SK-N-SH (cell line): ENCODE data around the gene DCHS2. TPM values are rescaled to one million over a fixed set of nuclear protein-coding genes. Genes with fewer than 3 reads are reported as not detected.

Experiments
- CTCF ChIA-PET: fragments of 300-600, 350-600 bp; formaldehyde crosslinking; extraction: SDS; loops from one replicate; lab custom pipeline; 2021; lab: Yijun Ruan, JAX
- POLR2A ChIA-PET: fragments of 350-600 bp; sonication (Branson Sonifier 250); formaldehyde crosslinking; extraction: SDS; loops from one replicate; lab custom pipeline; 2020; ENCODE audit warnings: antibody characterized with exemption, inconsistent platforms; lab: Yijun Ruan, JAX
- DNase-seq: peaks from one replicate; pipeline ENCODE4 v3.0.0; 2012
- H2AFZ ChIP-seq: fragments of 200-600 bp; sonication (generic); 2 replicates; pipeline ENCODE4 v1.8.1; 2016; ENCODE audit warnings: antibody characterized with exemption, mild to moderate bottlenecking, low read depth
- H3F3A ChIP-seq: fragments of 200-600 bp; sonication (generic); replicated peaks from 2 replicates; pipeline ENCODE3; 2016; ENCODE audit warnings: antibody characterized with exemption, mild to moderate bottlenecking; ENCODE audit not compliant: insufficient read depth
- H3K27ac ChIP-seq, 2 experiments: fragments of 200-500 bp in 1 of 2; fragments of 200-600 bp in 1 of 2; sonication (Bioruptor generic) in 1 of 2; sonication (generic), shearing (Covaris generic) in 1 of 2; 2 replicates each; pipeline versions ENCODE4 v1.5.1 to v1.6.1; 2014 to 2016; ENCODE audit warnings: low read depth in 2 of 2, inconsistent platforms in 1 of 2, low read length in 1 of 2, mild to moderate bottlenecking in 1 of 2, mixed read lengths in 1 of 2
- H3K27me3 ChIP-seq: fragments of 200-600 bp; sonication (generic), shearing (Covaris generic); 2 replicates; pipeline ENCODE4 v1.6.1; 2016; ENCODE audit warnings: mixed run types; ENCODE audit not compliant: insufficient read depth
- H3K36me3 ChIP-seq, 2 experiments: fragments of 200-500 bp in 1 of 2; fragments of 200-600 bp in 1 of 2; sonication (Bioruptor generic) in 1 of 2; sonication (generic) in 1 of 2; replicated peaks in 1 of 2; 2 replicates each; pipeline versions ENCODE3 to v1.5.1; 2014 to 2016; ENCODE audit warnings: low read length in 1 of 2, mild to moderate bottlenecking in 1 of 2; ENCODE audit not compliant: insufficient read depth in 2 of 2, control insufficient read depth in 1 of 2
- H3K4me1 ChIP-seq, 2 experiments: fragments of 200-500 bp in 1 of 2; fragments of 200-600 bp in 1 of 2; sonication (Bioruptor generic) in 1 of 2; sonication (generic), shearing (Covaris generic) in 1 of 2; 2 replicates each; pipeline versions ENCODE4 v1.5.1 to v1.6.1; 2014 to 2016; ENCODE audit warnings: low read depth in 1 of 2, low read length in 1 of 2, mixed run types in 1 of 2; ENCODE audit not compliant: insufficient read depth in 2 of 2, control insufficient read depth in 1 of 2
- H3K4me2 ChIP-seq: fragments of 200-600 bp; sonication (generic), shearing (Covaris generic); 2 replicates; pipeline ENCODE4 v1.6.1; 2017; ENCODE audit warnings: mixed run types
- H3K4me3 ChIP-seq, 2 experiments: fragments of 200-500 bp in 1 of 2; fragments of 200-600 bp in 1 of 2; sonication (Bioruptor generic) in 1 of 2; sonication (generic), shearing (Covaris generic) in 1 of 2; 2 replicates each; pipeline versions ENCODE4 v1.5.1 to v1.8.1; 2014 to 2016; ENCODE audit warnings: low read depth in 2 of 2, inconsistent platforms in 1 of 2, low read length in 1 of 2, mild to moderate bottlenecking in 1 of 2, mixed read lengths in 1 of 2, moderate library complexity in 1 of 2
- H3K79me2 ChIP-seq: fragments of 200-600 bp; sonication (generic); 2 replicates; pipeline ENCODE4 v1.8.1; 2017; ENCODE audit warnings: mild to moderate bottlenecking; ENCODE audit not compliant: insufficient read depth
- H3K9ac ChIP-seq: fragments of 200-600 bp; sonication (generic); 2 replicates; pipeline ENCODE4 v1.6.1; 2017; ENCODE audit warnings: mixed run types
- H3K9me2 ChIP-seq: fragments of 200-600 bp; sonication (generic); 2 replicates; pipeline ENCODE4 v1.6.1; 2017; ENCODE audit warnings: mixed run types
- H3K9me3 ChIP-seq: fragments of 200-600 bp; sonication (generic); 2 replicates; pipeline ENCODE4 v1.6.1; 2017; ENCODE audit warnings: mixed run types, mild to moderate bottlenecking, moderate library complexity
- H4K20me1 ChIP-seq: fragments of 200-600 bp; sonication (generic); 2 replicates; pipeline ENCODE4 v1.6.1; 2017; ENCODE audit warnings: mild to moderate bottlenecking, mixed run types; ENCODE audit not compliant: insufficient read depth
- ELF1 ChIP-seq: IDR thresholded peaks from 2 replicates; pipeline ENCODE4 v1.4.0; 2012
- EZH2phosphoT487 ChIP-seq: fragments of 200-600 bp; sonication (generic); IDR thresholded peaks from 2 replicates; pipeline ENCODE4 v1.6.1; 2017; ENCODE audit warnings: low read depth, mixed run types, mild to moderate bottlenecking, antibody characterized with exemption, moderate library complexity, borderline replicate concordance
- FOXM1 ChIP-seq: IDR thresholded peaks from 2 replicates; pipeline ENCODE4 v1.4.0; 2012; ENCODE audit warnings: low read depth, mild to moderate bottlenecking
- MAX ChIP-seq: IDR thresholded peaks from 2 replicates; pipeline ENCODE4 v1.4.0; 2012; ENCODE audit warnings: low read depth
- MEF2A ChIP-seq: IDR thresholded peaks from 2 replicates; pipeline ENCODE4 v1.4.0; 2012; ENCODE audit warnings: low read depth, borderline replicate concordance
- MXI1 ChIP-seq: IDR thresholded peaks from 2 replicates; pipeline ENCODE4 v1.6.1; 2012; ENCODE audit warnings: mild to moderate bottlenecking, low read depth, low read length, improper control_type of control experiment
- NRF1 ChIP-seq: IDR thresholded peaks from 2 replicates; pipeline ENCODE4 v1.6.1; 2012; ENCODE audit warnings: low read depth, mild to moderate bottlenecking, low read length
- PBX3 ChIP-seq: IDR thresholded peaks from 2 replicates; pipeline ENCODE4; 2012
- POLR2AphosphoS5 ChIP-seq: IDR thresholded peaks from 2 replicates; pipeline ENCODE4 v1.6.1; 2012; ENCODE audit warnings: low read depth, low read length
- REST ChIP-seq: IDR thresholded peaks from 2 replicates; pipeline ENCODE4 v1.6.1; 2012; ENCODE audit warnings: mild to moderate bottlenecking, low read depth, low read length, moderate library complexity
- SMC3 ChIP-seq: IDR thresholded peaks from 2 replicates; pipeline ENCODE4 v1.6.1; 2012; ENCODE audit warnings: low read depth, low read length, improper control_type of control experiment
- TEAD4 ChIP-seq: IDR thresholded peaks from 2 replicates; pipeline ENCODE4 v1.4.0; 2012; ENCODE audit warnings: mild to moderate bottlenecking, borderline replicate concordance; ENCODE audit not compliant: insufficient read depth
- USF2 ChIP-seq: fragments of 150-350 bp; IDR thresholded peaks from 2 replicates; pipeline ENCODE4 v1.6.1; 2017; ENCODE audit warnings: antibody characterized with exemption, low read length, low read depth, borderline replicate concordance
- YY1 ChIP-seq: IDR thresholded peaks from 2 replicates; pipeline ENCODE4 v1.4.0; 2012; ENCODE audit warnings: low read depth, mild to moderate bottlenecking
- WGBS: methylation state at CpG from one replicate; pipeline ENCODE4 v1.1.6; 2017; ENCODE audit warnings: low lambda C conversion rate; 5-methylcytosine and 5-hydroxymethylcytosine counted together
- polyA plus RNA-seq, 3 experiments: library from polyadenylated mRNA; depleted of rRNA; stranded (reverse); fragments of >200 nt; gene quantifications; 2 replicates each; pipeline ENCODE4 v1.2.3, GENCODE V29; 2012

DCHS2 gene
- polyA plus RNA-seq, 1 of the 3 experiments (the other 2 are of a cell fraction): not detected

- TF ChIP-seq REST: no peak
Measured at GRCh38 chr4:154277172-154277571, 214.4 kb downstream of the DCHS2 start (continued).

DNA sequence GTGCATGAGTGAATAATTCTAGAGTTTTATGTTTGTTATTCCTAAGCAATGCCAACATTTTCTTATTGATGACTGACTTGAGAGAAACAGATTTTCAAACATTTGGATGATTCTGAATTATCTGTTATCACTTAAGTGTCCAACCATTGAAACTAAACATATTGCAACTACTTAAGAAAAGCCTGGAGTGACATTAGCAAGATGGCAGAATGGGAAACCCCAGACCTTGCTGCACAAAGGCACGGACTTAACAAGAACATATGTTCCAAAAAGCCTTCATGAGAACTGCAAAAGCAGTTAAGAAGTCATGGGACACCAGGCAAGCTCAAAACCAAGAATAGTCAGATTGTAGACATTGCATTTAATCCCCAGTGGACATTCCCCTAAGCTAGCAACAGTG lies 215.1 kb downstream of the DCHS2 start:
- TF ChIP-seq REST (no peak), SMC3 (no peak), TEAD4 (no peak), ELF1 (no peak), PBX3 (no peak), USF2 (no peak), NRF1 (no peak), YY1 (no peak), MAX (no peak), POLR2AphosphoS5 (no peak), FOXM1 (no peak), MEF2A (no peak), MXI1 (no peak), EZH2phosphoT487 (no peak)
- CTCF ChIA-PET: no interaction called here
- DNase-seq: no peak

More for the DNA sequence above, 215.1 kb downstream of the DCHS2 start:
- WGBS: 0% methylated on average over 1 of the region's 1 CpG
- H3K27ac ChIP-seq: no peak overlapping the region
- no peak overlapping the region for H2AFZ ChIP-seq
- H3F3A ChIP-seq: no peaks in the 10 kb centered on the region
- H3K79me2 ChIP-seq: no peaks in the 10 kb centered on the region
- H3K4me1 ChIP-seq: no peaks in the 10 kb centered on the region
- H3K4me2 ChIP-seq: no peak overlapping the region
- no peaks in the 10 kb centered on the region for H3K9me3 ChIP-seq
- H3K27me3 ChIP-seq: no peaks in the 10 kb centered on the region
- no peaks in the 10 kb centered on the region for H3K36me3 ChIP-seq
- no peak overlapping the region for H3K4me3 ChIP-seq
- POLR2A ChIA-PET: no interaction called here
- H3K9me2 ChIP-seq: no peaks in the 10 kb centered on the region
- no peak overlapping the region for H3K9ac ChIP-seq
- H4K20me1 ChIP-seq: no peaks in the 10 kb centered on the region
